Loucy (cell line): Measurements from ENCODE around the gene YAE1.
"Not testable (repeated sequence)": the region's sequence is repeated elsewhere in the genome, so short reads cannot be mapped to it uniquely, and the experiment has no call there.

Experiments used
- EZH2phosphoT487 ChIP-seq: fragments of 200-600 bp; IDR thresholded peaks from 2 replicates; pipeline ENCODE4 v1.6.1; 2018; ENCODE audit warnings: antibody characterized with exemption, mild to moderate bottlenecking, moderate library complexity, borderline replicate concordance
- TF ChIP-seq, protein P1 (sequence below): fragments of 200-600 bp; sonication (generic); conservative IDR thresholded peaks from 2 replicates; pipeline ENCODE4 v1.5.1; 2014; ENCODE audit warnings: mild to moderate bottlenecking, antibody characterized with exemption, low read length

GRCh38 chr7:39544774-39545173 is 21.4 kb upstream of the YAE1 start:
- TF ChIP-seq, protein P1, sequence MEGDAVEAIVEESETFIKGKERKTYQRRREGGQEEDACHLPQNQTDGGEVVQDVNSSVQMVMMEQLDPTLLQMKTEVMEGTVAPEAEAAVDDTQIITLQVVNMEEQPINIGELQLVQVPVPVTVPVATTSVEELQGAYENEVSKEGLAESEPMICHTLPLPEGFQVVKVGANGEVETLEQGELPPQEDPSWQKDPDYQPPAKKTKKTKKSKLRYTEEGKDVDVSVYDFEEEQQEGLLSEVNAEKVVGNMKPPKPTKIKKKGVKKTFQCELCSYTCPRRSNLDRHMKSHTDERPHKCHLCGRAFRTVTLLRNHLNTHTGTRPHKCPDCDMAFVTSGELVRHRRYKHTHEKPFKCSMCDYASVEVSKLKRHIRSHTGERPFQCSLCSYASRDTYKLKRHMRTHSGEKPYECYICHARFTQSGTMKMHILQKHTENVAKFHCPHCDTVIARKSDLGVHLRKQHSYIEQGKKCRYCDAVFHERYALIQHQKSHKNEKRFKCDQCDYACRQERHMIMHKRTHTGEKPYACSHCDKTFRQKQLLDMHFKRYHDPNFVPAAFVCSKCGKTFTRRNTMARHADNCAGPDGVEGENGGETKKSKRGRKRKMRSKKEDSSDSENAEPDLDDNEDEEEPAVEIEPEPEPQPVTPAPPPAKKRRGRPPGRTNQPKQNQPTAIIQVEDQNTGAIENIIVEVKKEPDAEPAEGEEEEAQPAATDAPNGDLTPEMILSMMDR: not testable (repeated sequence)
- not testable (repeated sequence) for TF ChIP-seq EZH2phosphoT487
